HepG2 (cell line): ENCODE measurements around the gene C18orf63. TPM values are rescaled to one million over a fixed set of nuclear protein-coding genes. Genes with fewer than 3 reads are reported as not detected.
A peak's percentile ranks its signal among the peaks of the same experiment; 100 is the strongest.

Source experiments
- AGO1 ChIP-seq: fragments of 200-400 bp; formaldehyde crosslinking; IDR thresholded peaks from 2 replicates; pipeline ENCODE4 v1.6.1; 2017; ENCODE audit warnings: mild to moderate bottlenecking, low read depth, low read length, moderate library complexity; ENCODE audit not compliant: poor library complexity, severe bottlenecking
- CBX5 ChIP-seq: sonication (generic); formaldehyde crosslinking; IDR thresholded peaks from 2 replicates; pipeline ENCODE4 v1.4.0; 2020; ENCODE audit warnings: missing genetic modification reagents, borderline replicate concordance
- CREM ChIP-seq, 2 experiments: sonication (generic) in 1 of 2; formaldehyde crosslinking in 1 of 2; IDR thresholded peaks; 2 replicates each; pipeline versions ENCODE4 v1.4.0 to v1.6.1; 2016 to 2020; ENCODE audit warnings: antibody characterized with exemption in 1 of 2, mild to moderate bottlenecking in 1 of 2, missing genetic modification reagents in 1 of 2
- GPBP1L1 ChIP-seq: sonication (generic); formaldehyde crosslinking; IDR thresholded peaks from 2 replicates; pipeline ENCODE4 v1.5.0; 2020; ENCODE audit warnings: mild to moderate bottlenecking, missing genetic modification reagents
- JUN ChIP-seq: sonication (generic); formaldehyde crosslinking; IDR thresholded peaks from 2 replicates; pipeline ENCODE4 v1.4.0; 2020; ENCODE audit warnings: mild to moderate bottlenecking, missing genetic modification reagents
- MAX ChIP-seq: IDR thresholded peaks from 2 replicates; pipeline ENCODE4 v1.6.1; 2012; ENCODE audit warnings: inconsistent platforms
- MEIS1 ChIP-seq: sonication (generic); formaldehyde crosslinking; IDR thresholded peaks from 2 replicates; pipeline ENCODE4 v1.9.0; 2021; ENCODE audit warnings: mild to moderate bottlenecking, missing genetic modification reagents, moderate library complexity, borderline replicate concordance
- POLR2G ChIP-seq: fragments of 200-400 bp; formaldehyde crosslinking; IDR thresholded peaks from 2 replicates; pipeline ENCODE4 v1.6.1; 2018; ENCODE audit warnings: mild to moderate bottlenecking, low read depth, low read length, moderate library complexity
- RBAK ChIP-seq: sonication (generic); formaldehyde crosslinking; IDR thresholded peaks from 2 replicates; pipeline ENCODE4 v1.5.1; 2020; ENCODE audit warnings: mild to moderate bottlenecking, missing genetic modification reagents
- RBFOX2 ChIP-seq: fragments of 200-400 bp; formaldehyde crosslinking; IDR thresholded peaks from 2 replicates; pipeline ENCODE4 v1.6.1; 2017; ENCODE audit warnings: low read depth, mild to moderate bottlenecking, low read length
- RCOR2 ChIP-seq: IDR thresholded peaks from 2 replicates; pipeline ENCODE4 v1.6.1; 2016; ENCODE audit warnings: missing biosample characterization, missing genetic modification reagents
- SNAPC5 ChIP-seq: sonication (generic); formaldehyde crosslinking; IDR thresholded peaks from 2 replicates; pipeline ENCODE4 v1.8.1; 2023; ENCODE audit warnings: mild to moderate bottlenecking, missing genetic modification reagents, borderline replicate concordance
- SP4 ChIP-seq: sonication (generic); formaldehyde crosslinking; IDR thresholded peaks from 2 replicates; pipeline ENCODE4 v1.8.1; 2023; ENCODE audit warnings: mild to moderate bottlenecking, missing genetic modification reagents
- TCF7 ChIP-seq: sonication (generic); IDR thresholded peaks from 2 replicates; pipeline ENCODE4 v1.6.1; 2016; ENCODE audit warnings: antibody characterized with exemption, low read depth
- TFE3 ChIP-seq: IDR thresholded peaks from 2 replicates; pipeline ENCODE4 v1.6.1; 2016
- THYN1 ChIP-seq: sonication (generic); formaldehyde crosslinking; IDR thresholded peaks from 2 replicates; pipeline ENCODE4 v1.8.1; 2023; ENCODE audit warnings: low read depth, mild to moderate bottlenecking, moderate library complexity, missing genetic modification reagents, borderline replicate concordance
- ZBTB21 ChIP-seq: sonication (generic); formaldehyde crosslinking; IDR thresholded peaks from 2 replicates; pipeline ENCODE4 v1.4.0; 2020; ENCODE audit warnings: missing genetic modification reagents
- ZNF138 ChIP-seq: sonication (generic); formaldehyde crosslinking; IDR thresholded peaks from 2 replicates; pipeline ENCODE4 v1.5.0; 2020; ENCODE audit warnings: mild to moderate bottlenecking, low read depth, missing genetic modification reagents
- ZNF20 ChIP-seq: sonication (generic); formaldehyde crosslinking; IDR thresholded peaks from 2 replicates; pipeline ENCODE4 v1.4.0; 2020; ENCODE audit warnings: mild to moderate bottlenecking, moderate library complexity, missing genetic modification reagents
- ZNF230 ChIP-seq: sonication (generic); formaldehyde crosslinking; IDR thresholded peaks from 2 replicates; pipeline ENCODE4 v1.4.0; 2020; ENCODE audit warnings: mild to moderate bottlenecking, missing genetic modification reagents
- ZNF235 ChIP-seq: sonication (generic); formaldehyde crosslinking; IDR thresholded peaks from 2 replicates; pipeline ENCODE4 v1.8.1; 2023; ENCODE audit warnings: mild to moderate bottlenecking, missing genetic modification reagents, borderline replicate concordance
- ZNF296 ChIP-seq: sonication (generic); formaldehyde crosslinking; conservative IDR thresholded peaks from 2 replicates; pipeline ENCODE4 v1.5.0; 2020; ENCODE audit warnings: mild to moderate bottlenecking, missing genetic modification reagents
- ZNF329 ChIP-seq: sonication (generic); formaldehyde crosslinking; IDR thresholded peaks from 2 replicates; pipeline ENCODE4 v1.9.0; 2021; ENCODE audit warnings: low read depth, mild to moderate bottlenecking, missing genetic modification reagents
- ZNF432 ChIP-seq: sonication (generic); formaldehyde crosslinking; IDR thresholded peaks from 2 replicates; pipeline ENCODE4 v1.5.0; 2020; ENCODE audit warnings: missing genetic modification reagents, mild to moderate bottlenecking, borderline replicate concordance
- ZNF577 ChIP-seq: sonication (generic); formaldehyde crosslinking; IDR thresholded peaks from 2 replicates; pipeline ENCODE4 v1.4.0; 2020; ENCODE audit warnings: mild to moderate bottlenecking, low read depth, missing genetic modification reagents, borderline replicate concordance
- ZNF660 ChIP-seq: sonication (generic); formaldehyde crosslinking; IDR thresholded peaks from 2 replicates; pipeline ENCODE4 v1.5.1; 2020; ENCODE audit warnings: mild to moderate bottlenecking, low read depth, missing genetic modification reagents, borderline replicate concordance
- ZNF747 ChIP-seq: sonication (generic); formaldehyde crosslinking; IDR thresholded peaks from 2 replicates; pipeline ENCODE4 v1.8.1; 2023; ENCODE audit warnings: missing genetic modification reagents, mild to moderate bottlenecking, borderline replicate concordance
- ZSCAN21 ChIP-seq: sonication (generic); formaldehyde crosslinking; IDR thresholded peaks from 2 replicates; pipeline ENCODE4 v1.8.0; 2022; ENCODE audit warnings: mild to moderate bottlenecking, missing genetic modification reagents, moderate library complexity, borderline replicate concordance
- polyA plus RNA-seq, 8 experiments: library from polyadenylated mRNA; depleted of rRNA in 3 of 8; stranded (reverse) in 7 of 8; unstranded in 1 of 8; fragments of >200 nt; fragmentation: Illumina TruSeq in 4 of 8; extraction: Trizol in 4 of 8; gene quantifications; 2 replicates each; pipeline versions ENCODE4 v1.2.1 to v1.2.3, GENCODE V29; 2011 to 2016; ENCODE audit warnings: low read depth in 4 of 8, missing spikeins in 1 of 8, mixed read lengths in 1 of 8; ENCODE audit not compliant: insufficient read depth in 1 of 8
- total RNA-seq, 5 experiments: library from RNA; depleted of rRNA; stranded (reverse); fragments of >200 nt; fragmentation: Illumina TruSeq; extraction: Trizol; gene quantifications; 2 replicates each; pipeline ENCODE4 v1.2.3, GENCODE V29; 2016; ENCODE audit warnings: low read depth in 1 of 5

Gene C18orf63
- total and polyA plus RNA-seq, 2 of the 13 experiments (the other 11 are each of a cell fraction or from before 2014, with no cell fraction given), result 0.01 TPM; not detected in 1

GRCh38 chr18:74291771-74292540, 23.7 kb upstream of the C18orf63 start, which contains the start of gene CYB5A (continued):
- TF ChIP-seq CREM (IDR thresholded peaks at IDR 0.05) (peak; percentile 57; the same call in 1 of the 2 replicates), CREM (CRISPR knock-in tag; IDR thresholded peaks at IDR 0.05) (no peak), ZNF235 (CRISPR knock-in tag) (no peak), MAX (peak; percentile 90), TFE3 (CRISPR knock-in tag) (peak; percentile 52; the same call in 1 of the 2 replicates), ZNF660 (CRISPR knock-in tag) (no peak), GPBP1L1 (CRISPR knock-in tag) (no peak), ZNF296 (no peak; the same call in 1 of the 2 replicates), ZNF138 (CRISPR knock-in tag) (no peak), JUN (CRISPR knock-in tag) (no peak), RCOR2 (peak; percentile 56; the same call in 1 of the 2 replicates), CBX5 (CRISPR knock-in tag) (no peak), RBFOX2 (peak; percentile 71), ZNF230 (CRISPR knock-in tag) (peak; percentile 86; the same call in 1 of the 2 replicates), RBAK (CRISPR knock-in tag) (no peak), ZNF329 (CRISPR knock-in tag) (no peak), TCF7 (peak; percentile 91), ZNF577 (CRISPR knock-in tag) (no peak), ZNF432 (CRISPR knock-in tag) (no peak), THYN1 (no peak), MEIS1 (CRISPR knock-in tag) (peak; percentile 69), SNAPC5 (CRISPR knock-in tag) (no peak), AGO1 (no peak), ZBTB21 (CRISPR knock-in tag) (no peak), ZSCAN21 (CRISPR knock-in tag) (no peak), SP4 (CRISPR knock-in tag) (peak; percentile 97), ZNF20 (CRISPR knock-in tag) (no peak), POLR2G (peak; percentile 73), ZNF747 (0 out of 2 replicates have a peak, but pooled peaks have one; percentile 35)
